ENCODE results near the gene SORCS2. TPM values are rescaled to one million over a fixed set of nuclear protein-coding genes. Genes with fewer than 3 reads are reported as not detected.

SORCS2 gene
- total RNA-seq, 1 donor from 2014 or later = 7.1 TPM

DNA sequence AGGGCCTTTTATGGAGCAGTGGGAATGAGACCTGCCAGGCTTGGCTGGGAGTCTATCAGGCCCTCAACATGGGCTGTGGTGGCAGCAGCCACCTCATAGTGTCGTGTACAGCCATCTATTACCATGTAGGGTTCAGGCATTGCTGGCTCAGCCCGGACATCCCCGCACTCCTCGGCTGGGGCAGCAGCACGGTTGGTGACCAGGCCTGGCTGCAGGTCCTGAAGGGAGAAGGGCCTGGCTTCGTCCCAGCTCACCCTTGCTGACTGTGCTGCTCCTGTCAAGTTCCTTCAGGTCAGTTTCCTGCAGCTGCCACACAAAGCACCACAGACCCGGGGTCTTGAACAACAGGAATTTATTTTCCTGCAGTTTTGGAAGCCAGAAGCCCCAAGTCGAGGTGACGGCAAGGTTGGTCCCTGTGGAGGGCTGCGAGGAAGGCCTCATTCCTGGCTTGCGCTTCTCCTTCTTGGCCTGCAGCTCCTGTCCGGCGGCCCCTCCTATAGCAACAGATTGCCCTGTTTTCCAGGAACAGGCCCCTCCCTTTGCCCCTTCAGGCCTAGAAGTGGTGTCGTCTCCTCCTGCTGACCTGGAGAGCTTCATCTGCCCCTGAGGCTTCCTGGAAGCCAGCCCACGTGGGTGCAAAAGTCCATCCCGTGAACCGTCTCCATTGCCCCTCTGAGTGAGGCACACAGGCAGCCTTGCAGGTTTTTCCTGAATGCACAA lies 25.2 kb upstream of the SORCS2 start:
- Mint-ChIP-seq H3K4me3 (no peak overlapping the region), H3K9me3 (no peaks in the 10 kb centered on the region), H3K27ac (no peak overlapping the region), H3K36me3 (no peaks in the 10 kb centered on the region), H3K27me3 (ENCODE audit: low read depth) (peaks cover 3% of the 10 kb centered on the region), H3K4me1 (peaks cover 11% of the 10 kb centered on the region)
- peak in 1 of 2 experiments; percentile 35 for DNase-seq (ENCODE audit: low spot score in 2 of 2, unreplicated experiment in 2 of 2)
- TF ChIP-seq, protein P1, sequence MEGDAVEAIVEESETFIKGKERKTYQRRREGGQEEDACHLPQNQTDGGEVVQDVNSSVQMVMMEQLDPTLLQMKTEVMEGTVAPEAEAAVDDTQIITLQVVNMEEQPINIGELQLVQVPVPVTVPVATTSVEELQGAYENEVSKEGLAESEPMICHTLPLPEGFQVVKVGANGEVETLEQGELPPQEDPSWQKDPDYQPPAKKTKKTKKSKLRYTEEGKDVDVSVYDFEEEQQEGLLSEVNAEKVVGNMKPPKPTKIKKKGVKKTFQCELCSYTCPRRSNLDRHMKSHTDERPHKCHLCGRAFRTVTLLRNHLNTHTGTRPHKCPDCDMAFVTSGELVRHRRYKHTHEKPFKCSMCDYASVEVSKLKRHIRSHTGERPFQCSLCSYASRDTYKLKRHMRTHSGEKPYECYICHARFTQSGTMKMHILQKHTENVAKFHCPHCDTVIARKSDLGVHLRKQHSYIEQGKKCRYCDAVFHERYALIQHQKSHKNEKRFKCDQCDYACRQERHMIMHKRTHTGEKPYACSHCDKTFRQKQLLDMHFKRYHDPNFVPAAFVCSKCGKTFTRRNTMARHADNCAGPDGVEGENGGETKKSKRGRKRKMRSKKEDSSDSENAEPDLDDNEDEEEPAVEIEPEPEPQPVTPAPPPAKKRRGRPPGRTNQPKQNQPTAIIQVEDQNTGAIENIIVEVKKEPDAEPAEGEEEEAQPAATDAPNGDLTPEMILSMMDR (IDR thresholded peaks at IDR 0.05; ENCODE audit: unreplicated experiment) = no peak

DNA sequence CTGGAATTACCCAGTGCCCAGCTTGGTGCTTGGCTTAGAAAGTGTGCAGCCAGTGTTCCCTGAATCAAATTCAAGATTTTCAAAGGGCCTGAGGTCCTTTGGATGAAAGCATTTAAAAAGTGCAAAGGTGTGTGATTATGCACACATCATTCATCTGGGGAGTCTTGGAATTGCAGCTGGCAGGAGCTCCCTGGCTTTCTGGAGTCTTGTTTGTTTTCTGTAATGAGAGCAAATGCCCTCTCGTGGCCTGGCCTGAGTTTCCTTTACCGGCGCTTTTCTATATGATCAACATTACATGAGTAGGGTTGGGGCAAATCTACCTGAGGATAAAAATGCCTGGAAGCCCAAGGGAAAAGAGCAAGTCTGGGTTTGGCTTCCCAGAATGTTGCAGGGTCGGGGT lies 24.6 kb upstream of the SORCS2 start:
- Mint-ChIP-seq H3K9me3 (no peaks in the 10 kb centered on the region), H3K4me3 (no peak overlapping the region), H3K27ac (no peak overlapping the region), H3K36me3 (no peaks in the 10 kb centered on the region), H3K27me3 (ENCODE audit: low read depth) (peaks cover 3% of the 10 kb centered on the region), H3K4me1 (peaks cover 10% of the 10 kb centered on the region)
- no peak for DNase-seq (ENCODE audit: low spot score in 2 of 2, unreplicated experiment in 2 of 2)
- TF ChIP-seq, protein P1 (IDR thresholded peaks at IDR 0.05; ENCODE audit: unreplicated experiment) = no peak

DNA sequence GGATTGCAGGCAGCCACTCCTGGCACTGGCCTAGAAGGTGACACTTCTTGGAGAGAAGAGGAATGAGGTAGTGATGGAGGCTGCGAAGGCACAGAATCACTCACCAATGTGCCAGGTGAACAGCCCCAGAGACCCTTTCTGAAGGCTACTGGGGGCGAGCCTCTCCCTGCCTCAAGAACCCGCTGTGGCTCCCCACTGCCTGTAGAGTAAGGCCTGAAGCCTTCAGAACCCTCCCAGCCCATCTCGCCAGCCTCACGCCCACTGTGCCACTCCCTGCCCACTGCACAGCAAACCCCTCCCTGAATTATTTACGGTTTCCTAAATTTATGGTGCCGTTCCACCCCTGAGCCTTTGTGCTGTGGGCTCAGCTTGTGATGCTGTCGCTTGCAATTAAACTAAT lies 24.2 kb upstream of the SORCS2 start:
- peaks cover 3% of the 10 kb centered on the region for H3K27me3 Mint-ChIP-seq (ENCODE audit: low read depth)
- no peaks in the 10 kb centered on the region for H3K36me3 Mint-ChIP-seq
- no peak overlapping the region for H3K27ac Mint-ChIP-seq
- TF ChIP-seq, protein P1 (IDR thresholded peaks at IDR 0.05; ENCODE audit: unreplicated experiment) = no peak
- no peak overlapping the region for H3K4me3 Mint-ChIP-seq
- DNase-seq (ENCODE audit: low spot score in 2 of 2, unreplicated experiment in 2 of 2) = no peak
- no peaks in the 10 kb centered on the region for H3K9me3 Mint-ChIP-seq
- H3K4me1 Mint-ChIP-seq = peaks cover 10% of the 10 kb centered on the region

DNA sequence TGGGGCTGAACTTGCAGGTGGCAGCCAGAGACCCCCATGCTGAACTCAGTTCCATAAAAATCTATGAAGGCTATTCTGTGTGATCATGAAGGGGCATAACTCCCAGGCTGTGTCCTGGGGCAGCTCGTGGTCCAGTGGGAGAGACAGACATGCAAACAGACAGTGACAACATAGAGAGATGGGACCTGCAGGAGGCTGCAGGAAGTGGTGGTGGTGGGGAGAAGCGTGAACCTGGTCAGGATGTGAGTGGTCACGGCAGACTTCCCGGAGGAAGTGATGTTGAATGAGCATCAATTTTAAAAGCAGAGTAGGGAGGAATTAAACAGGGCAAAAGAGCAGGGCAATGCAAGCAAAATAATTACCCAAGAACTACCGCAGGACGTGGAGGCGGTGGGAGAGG lies 23.2 kb upstream of the SORCS2 start:
- no peak for DNase-seq (ENCODE audit: low spot score in 2 of 2, unreplicated experiment in 2 of 2)
- Mint-ChIP-seq H3K36me3 (no peaks in the 10 kb centered on the region), H3K27me3 (ENCODE audit: low read depth) (no peaks in the 10 kb centered on the region), H3K9me3 (no peaks in the 10 kb centered on the region), H3K4me1 (peaks cover 10% of the 10 kb centered on the region), H3K27ac (no peak overlapping the region), H3K4me3 (no peak overlapping the region)
- TF ChIP-seq, protein P1 (IDR thresholded peaks at IDR 0.05; ENCODE audit: unreplicated experiment) = no peak

DNA sequence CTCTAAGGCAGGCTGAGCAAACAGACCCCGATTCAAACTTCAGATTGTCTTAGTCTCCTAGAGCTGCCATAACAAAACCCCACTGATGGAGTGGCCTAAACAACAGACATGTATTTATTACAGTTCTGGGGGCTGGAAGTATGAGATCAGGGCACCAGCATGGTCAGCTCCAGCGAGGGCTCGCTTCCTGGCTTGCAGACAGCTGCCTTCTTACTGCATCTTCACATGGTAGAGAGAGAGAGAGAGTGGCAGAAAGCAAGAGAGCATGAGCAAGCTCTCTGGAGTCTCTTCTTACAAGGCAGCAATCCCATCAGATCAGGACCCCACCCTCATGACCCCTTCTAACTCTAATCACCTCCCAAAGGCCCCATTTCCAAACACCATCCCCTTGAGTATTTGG lies 22.3 kb upstream of the SORCS2 start:
- TF ChIP-seq, protein P1 (IDR thresholded peaks at IDR 0.05; ENCODE audit: unreplicated experiment) = no peak
- peaks cover 10% of the 10 kb centered on the region for H3K4me1 Mint-ChIP-seq
- H3K27me3 Mint-ChIP-seq (ENCODE audit: low read depth) = no peaks in the 10 kb centered on the region
- no peaks in the 10 kb centered on the region for H3K9me3 Mint-ChIP-seq
- no peak overlapping the region for H3K27ac Mint-ChIP-seq
- no peak for DNase-seq (ENCODE audit: low spot score in 2 of 2, unreplicated experiment in 2 of 2)
- no peak overlapping the region for H3K4me3 Mint-ChIP-seq
- H3K36me3 Mint-ChIP-seq = no peaks in the 10 kb centered on the region

All from mesothelial cell of epicardium (in vitro differentiated cells).